ENCODE results near the gene ABCB1.

GRCh38 chr7:87512906-87513305 is 87.8 kb downstream of the ABCB1 start:
- TF ChIP-seq RCOR1 (IDR thresholded peaks at IDR 0.05; ENCODE audit: borderline replicate concordance in 1 of 2, low read depth in 2 of 2, low read length in 2 of 2): no peak
- no peak for TF ChIP-seq USF2 (CRISPR knock-in tag; IDR thresholded peaks at IDR 0.05)
- no peak for TF ChIP-seq PHTF2 (CRISPR knock-in tag; IDR thresholded peaks at IDR 0.05)
- no peak for TF ChIP-seq XRCC4 (IDR thresholded peaks at IDR 0.05; ENCODE audit: extremely low read depth, insufficient read depth, insufficient read length)
- no peak for TF ChIP-seq NELFE (IDR thresholded peaks at IDR 0.05; ENCODE audit: insufficient read depth, insufficient read length)
- no peak for TF ChIP-seq POLR2A (conservative IDR thresholded peaks at IDR 0.05)
- TF ChIP-seq SNRNP70 (optimal IDR thresholded peaks at IDR 0.05; ENCODE audit: low read depth, low read length): no peak
- TF ChIP-seq E2F4 (CRISPR knock-in tag; IDR thresholded peaks at IDR 0.05; ENCODE audit: low read depth): no peak
- TF ChIP-seq CBX5 (IDR thresholded peaks at IDR 0.05; ENCODE audit: borderline replicate concordance, low read depth): no peak

Measured in K562 (cell line).